Measurements from ENCODE around the gene FAM163B. TPM values are rescaled to one million over a fixed set of nuclear protein-coding genes. Genes with fewer than 3 reads are reported as not detected.

Gene FAM163B
- total and polyA plus RNA-seq, 9 of the 15 experiments (the other 6 are each of a cell fraction or from before 2014, with no cell fraction given) = not detected

GRCh38 chr9:133553123-133553522 is 56.1 kb downstream of the FAM163B start:
- ATAC-seq (no peak), DNase-seq (ENCODE audit: extremely low read depth in 1 of 4, low spot score in 3 of 4) (peak in 1 of 4 experiments; percentile 26), FAIRE-seq (no peak)
- ChIA-PET POLR2A (no interaction called here), CTCF (ENCODE audit: low intra/inter-chr PET ratio) (no interaction called here)
- Histone ChIP-seq H3K79me2 (ENCODE audit: control insufficient read depth, insufficient read depth, low read length) (no peaks in the 10 kb centered on the region), H3K36me3 (ENCODE audit: control insufficient read depth, insufficient read depth, low read length) (no peaks in the 10 kb centered on the region), H3K27ac (ENCODE audit: extremely low read depth, low read depth, low read length) (no peak overlapping the region), H4K20me1 (replicated peaks; ENCODE audit: control insufficient read depth, insufficient read depth, low read length) (no peaks in the 10 kb centered on the region; the same call in 1 of the 2 replicates), H3K9me1 (ENCODE audit: control insufficient read depth, insufficient read depth, low read length) (peaks cover 2% of the 10 kb centered on the region), H3K9me3 (replicated peaks; ENCODE audit: control insufficient read depth, insufficient read depth, low read depth, low read length) (no peaks in the 10 kb centered on the region), H2AFZ (ENCODE audit: low read depth, low read length) (no peak overlapping the region), H3K4me2 (ENCODE audit: insufficient read depth, low read length) (no peak overlapping the region), H3K27me3 (ENCODE audit: control insufficient read depth in 2 of 2, insufficient read depth in 2 of 2, low read length in 2 of 2) (peaks cover 8 to 61% of the 10 kb centered on the region in 2 experiments; a peak in 4 of 5 replicates), H3K9ac (ENCODE audit: insufficient read depth in 1 of 2, low read depth in 2 of 2, low read length in 2 of 2) (no peak overlapping the region), H3K4me3 (no peak overlapping the region), H3K4me1 (replicated peaks in 1 of 2; ENCODE audit: control insufficient read depth in 2 of 2, insufficient read depth in 2 of 2, low read length in 2 of 2) (peaks cover 1 to 2% of the 10 kb centered on the region in 2 experiments; a peak in 2 of 5 replicates)
- in situ Hi-C loops (cut with MboI) (no loop called here), intact Hi-C loops (cut with micrococcal nuclease) (no loop called here)
- peak in 1 of 2 experiments; percentile 48; a peak in 3 of 4 replicates for TF ChIP-seq NRF1 (conservative IDR thresholded peaks at IDR 0.05 in 1 of 2, IDR thresholded peaks at IDR 0.05 in 1 of 2)
- peak in 1 of 2 experiments; percentile 24 for TF ChIP-seq E2F6 (IDR thresholded peaks at IDR 0.05; ENCODE audit: borderline replicate concordance in 1 of 2, extremely low read depth in 1 of 2, insufficient read depth in 1 of 2, insufficient read length in 1 of 2, low read depth in 1 of 2, low read length in 1 of 2, poor library complexity in 1 of 2, severe bottlenecking in 1 of 2)
- no peak for TF ChIP-seq PHF21A (IDR thresholded peaks at IDR 0.05; ENCODE audit: borderline replicate concordance, low read depth)
- no peak for TF ChIP-seq HNRNPK (IDR thresholded peaks at IDR 0.05; ENCODE audit: low read depth, low read length, poor library complexity, severe bottlenecking)
- no peak for TF ChIP-seq DEAF1 (CRISPR knock-in tag; IDR thresholded peaks at IDR 0.05)
- peak in 2 of 3 experiments; percentile 5 to 24; a peak in 1 of 6 replicates for TF ChIP-seq CTCF (IDR thresholded peaks at IDR 0.05 in 2 of 3, conservative IDR thresholded peaks at IDR 0.05 in 1 of 3; ENCODE audit: insufficient read depth in 2 of 3, low read depth in 1 of 3, low read length in 3 of 3)
- no TSS peak for BruUV-seq (replicated peaks)
- 0% methylated on average over 6 of the region's 10 CpGs for WGBS (ENCODE audit: insufficient coverage, low coverage, missing lambda C conversion rate)

All from K562 (cell line).